Adrenal gland (tissue), 12 donors: Measurements from ENCODE around the gene NRXN3. TPM values are rescaled to one million over a fixed set of nuclear protein-coding genes. Genes with fewer than 3 reads are reported as not detected.

Experiments
- DNase-seq, 7 donors: peaks; one replicate each; pipeline ENCODE4 v3.0.0-alpha.2; 2019 to 2020
- H3K27ac ChIP-seq, 5 donors: fragments of 200-600 bp; sonication (generic) in 4 of 5; 1 replicate in 3 of 5; 2 replicates in 2 of 5; pipeline versions ENCODE4 v1.5.1 to v1.8.0; 2016 to 2020; ENCODE audit warnings: mild to moderate bottlenecking in 1 of 5
- H3K27me3 ChIP-seq: fragments of 200-600 bp; 2 replicates; pipeline ENCODE4 v1.8.0; 2021
- H3K36me3 ChIP-seq, 2 donors: fragments of 200-600 bp; replicated peaks in 1 of 2; 1 replicate in 1 of 2; 2 replicates in 1 of 2; pipeline versions ENCODE4 v1.5.1 to v1.8.0; 2018 to 2022
- H3K4me1 ChIP-seq, 2 donors: fragments of 200-600 bp; replicated peaks in 1 of 2; 1 replicate in 1 of 2; 2 replicates in 1 of 2; pipeline versions ENCODE4 v1.5.1 to v1.8.0; 2018 to 2021
- H3K4me3 ChIP-seq, 4 donors: fragments of 200-600 bp; sonication (generic) in 3 of 4; one replicate each; pipeline ENCODE4 v1.5.1; 2016 to 2018
- H3K9me3 ChIP-seq, 3 donors: fragments of 200-600 bp; sonication (generic) in 1 of 3; replicated peaks in 1 of 3; 1 replicate in 2 of 3; 2 replicates in 1 of 3; pipeline versions ENCODE4 v1.5.1 to v1.8.0; 2016 to 2021
- POLR2A ChIP-seq, 2 donors: fragments of 450-650 bp; IDR thresholded peaks; one replicate each; pipeline ENCODE4 v1.6.1; 2017; ENCODE audit warnings: antibody characterized with exemption in 2 of 2, mild to moderate bottlenecking in 2 of 2, moderate library complexity in 1 of 2
- WGBS, 4 donors: extraction: QIAGEN DNeasy Blood & Tissue Kit in 2 of 4; methylation state at CpG; one replicate each; pipeline versions ENCODE4 v1.1.5 to v1.1.7; 2013 to 2017; 5-methylcytosine and 5-hydroxymethylcytosine counted together
- intact Hi-C, 2 donors: fragments of 100-400 bp; cut with DNase I; formaldehyde crosslinking; loops; one replicate each; pipeline versions ENCODE4 v1.14.1 to v1.15.0; 2022 to 2023
- polyA plus RNA-seq, 3 donors: library from polyadenylated mRNA; stranded (reverse); fragments of 200-250 nt in 2 of 3; fragments of 350-450 nt in 1 of 3; fragmentation: Illumina TruSeq in 1 of 3; extraction: RNeasy Lipid Tissue Mini Kit (QIAGEN cat#74804) in 1 of 3; gene quantifications; one replicate each; pipeline ENCODE4 v1.2.3, GENCODE V29; 2013 to 2014
- total RNA-seq, 9 donors: library from RNA; depleted of rRNA in 4 of 9; stranded (reverse); fragments of >200 nt in 4 of 9; fragments of 120-200 nt in 1 of 9; fragmentation: NEBNext Ultra II Directional in 1 of 9; extraction: Animal tissue kit (Norgen Biotek cat#: 25700) in 1 of 9; gene quantifications; one replicate each; pipeline versions ENCODE4 v1.1.0 to v1.2.4, GENCODE V29; 2013 to 2023
- TF ChIP-seq, protein P1 (sequence below), 6 experiments: fragments of 450-650 bp in 4 of 6; fragments of 200-600 bp in 2 of 6; sonication (generic) in 1 of 6; IDR thresholded peaks; 1 replicate in 5 of 6; 2 replicates in 1 of 6; pipeline versions ENCODE4 v1.5.1 to v1.8.0; 2016 to 2021; ENCODE audit warnings: antibody characterized with exemption in 6 of 6, mild to moderate bottlenecking in 2 of 6, moderate library complexity in 1 of 6
- donor health status: healthy with polysubstance abuse.
- donor health status: Bipolar disorder and iron deficiency.
- donor health status: DM: yes; HTN: yes; CAD: no.
- donor health status: DM: no; HTN: no; CAD: no.
- donor health status: DM: no; HTN: no; CAD: no.
- donor health status: DM: yes; HTN: yes; CAD: no.

The NRXN3 gene
- total and polyA plus RNA-seq, 12 donors: 0.09 to 8.5 (median 1.6) TPM

DNA sequence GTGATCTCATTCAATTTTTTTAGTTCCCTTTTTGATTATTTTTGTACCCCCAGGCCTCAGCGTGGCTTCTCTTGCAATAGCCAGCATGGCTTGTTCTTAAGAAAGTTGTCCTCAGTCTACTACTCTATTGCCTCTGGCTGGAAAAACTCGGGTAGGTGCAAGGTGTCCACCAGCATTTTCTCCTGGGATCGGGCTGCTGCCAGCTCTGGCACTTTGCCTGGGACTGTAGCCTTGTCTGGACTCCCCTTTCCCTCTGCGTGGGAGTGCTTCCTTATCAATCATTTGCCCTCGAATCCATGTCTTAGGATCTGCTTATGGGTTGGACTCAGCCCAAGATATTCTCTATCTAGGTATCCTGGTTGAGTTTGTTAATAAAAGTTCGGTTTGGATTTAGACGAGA, 1267.8 kb downstream of the NRXN3 start:
- no peaks in the 10 kb centered on the region for H3K9me3 ChIP-seq
- H3K27ac ChIP-seq: no peak overlapping the region
- H3K36me3 ChIP-seq: no peaks in the 10 kb centered on the region
- no peaks in the 10 kb centered on the region for H3K4me1 ChIP-seq
- 53 to 60% (median 56%) methylated on average over 7 of the region's 7 CpGs for WGBS, 4 donors
- no peaks in the 10 kb centered on the region for H3K27me3 ChIP-seq
- intact Hi-C loops: no loop called here
- DNase-seq: no peak
- no peak for TF ChIP-seq POLR2A (IDR thresholded peaks at IDR 0.05)
- TF ChIP-seq, protein P1, sequence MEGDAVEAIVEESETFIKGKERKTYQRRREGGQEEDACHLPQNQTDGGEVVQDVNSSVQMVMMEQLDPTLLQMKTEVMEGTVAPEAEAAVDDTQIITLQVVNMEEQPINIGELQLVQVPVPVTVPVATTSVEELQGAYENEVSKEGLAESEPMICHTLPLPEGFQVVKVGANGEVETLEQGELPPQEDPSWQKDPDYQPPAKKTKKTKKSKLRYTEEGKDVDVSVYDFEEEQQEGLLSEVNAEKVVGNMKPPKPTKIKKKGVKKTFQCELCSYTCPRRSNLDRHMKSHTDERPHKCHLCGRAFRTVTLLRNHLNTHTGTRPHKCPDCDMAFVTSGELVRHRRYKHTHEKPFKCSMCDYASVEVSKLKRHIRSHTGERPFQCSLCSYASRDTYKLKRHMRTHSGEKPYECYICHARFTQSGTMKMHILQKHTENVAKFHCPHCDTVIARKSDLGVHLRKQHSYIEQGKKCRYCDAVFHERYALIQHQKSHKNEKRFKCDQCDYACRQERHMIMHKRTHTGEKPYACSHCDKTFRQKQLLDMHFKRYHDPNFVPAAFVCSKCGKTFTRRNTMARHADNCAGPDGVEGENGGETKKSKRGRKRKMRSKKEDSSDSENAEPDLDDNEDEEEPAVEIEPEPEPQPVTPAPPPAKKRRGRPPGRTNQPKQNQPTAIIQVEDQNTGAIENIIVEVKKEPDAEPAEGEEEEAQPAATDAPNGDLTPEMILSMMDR (IDR thresholded peaks at IDR 0.05): no peak
- H3K4me3 ChIP-seq: no peak overlapping the region

DNA sequence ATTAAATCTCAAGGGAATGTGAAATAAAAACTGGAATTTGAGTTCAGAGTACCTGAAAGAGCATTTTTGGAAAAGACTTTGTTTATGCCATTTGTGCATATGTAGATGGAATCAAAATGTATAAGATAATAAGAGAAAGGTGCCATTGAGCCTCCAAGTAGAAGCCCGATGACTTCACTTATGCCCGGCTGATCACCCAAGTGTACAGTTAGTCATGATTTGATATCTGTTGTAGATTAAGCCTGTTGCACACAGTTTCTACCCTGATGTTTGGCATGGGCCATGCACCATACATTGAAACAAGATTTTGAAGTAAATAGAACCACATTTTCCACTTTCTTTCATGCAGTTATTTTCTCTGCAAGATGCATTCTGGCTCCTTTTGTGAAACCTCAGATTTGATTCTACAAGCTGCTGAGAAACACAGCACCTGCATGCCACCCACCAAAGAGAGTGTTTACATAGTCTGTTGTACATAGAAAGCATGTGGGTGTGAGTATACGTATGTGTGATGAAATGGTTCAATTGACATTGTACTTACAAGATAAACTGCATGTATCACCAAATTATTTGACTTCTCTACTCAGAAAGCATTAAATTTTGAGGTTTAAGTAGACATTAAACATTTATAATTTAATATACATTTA, 1268.6 kb downstream of the NRXN3 start:
- Histone ChIP-seq H3K27ac (no peak overlapping the region), H3K27me3 (no peaks in the 10 kb centered on the region), H3K4me1 (no peaks in the 10 kb centered on the region), H3K4me3 (no peak overlapping the region), H3K36me3 (no peaks in the 10 kb centered on the region), H3K9me3 (no peaks in the 10 kb centered on the region)
- 90 to 95% (median 91%) methylated on average over 3 of the region's 3 CpGs for WGBS, 4 donors
- TF ChIP-seq, protein P1 (IDR thresholded peaks at IDR 0.05): no peak
- TF ChIP-seq POLR2A (IDR thresholded peaks at IDR 0.05): no peak
- intact Hi-C loops: no loop called here
- DNase-seq: no peak

DNA sequence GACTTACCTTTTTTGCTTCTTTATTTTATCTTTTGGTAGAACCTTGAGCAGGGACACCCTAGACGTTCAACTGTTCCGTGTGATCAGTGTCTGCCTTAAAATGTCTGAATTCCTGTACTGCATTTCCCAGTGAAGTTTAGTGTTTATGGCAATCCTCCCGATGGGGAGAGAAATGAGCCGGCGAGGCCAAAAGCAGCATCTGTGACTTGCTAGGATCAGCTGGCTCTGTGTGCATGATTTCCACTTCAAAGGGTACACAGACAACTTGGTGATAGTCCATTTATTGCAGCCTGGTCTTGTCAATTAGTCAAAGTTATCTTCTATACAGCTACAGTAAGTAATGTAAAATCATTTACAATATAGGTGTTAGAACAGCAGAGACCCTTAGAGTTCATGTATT, 1272.6 kb downstream of the NRXN3 start:
- Histone ChIP-seq H3K4me3 (no peak overlapping the region), H3K27me3 (no peaks in the 10 kb centered on the region), H3K27ac (no peak overlapping the region), H3K9me3 (no peaks in the 10 kb centered on the region), H3K4me1 (no peaks in the 10 kb centered on the region), H3K36me3 (no peaks in the 10 kb centered on the region)
- DNase-seq: no peak
- no peak for TF ChIP-seq POLR2A (IDR thresholded peaks at IDR 0.05)
- TF ChIP-seq, protein P1 (IDR thresholded peaks at IDR 0.05): no peak
- intact Hi-C loops: no loop called here
- WGBS, 4 donors: 43 to 62% (median 56%) methylated on average over 5 of the region's 5 CpGs

DNA sequence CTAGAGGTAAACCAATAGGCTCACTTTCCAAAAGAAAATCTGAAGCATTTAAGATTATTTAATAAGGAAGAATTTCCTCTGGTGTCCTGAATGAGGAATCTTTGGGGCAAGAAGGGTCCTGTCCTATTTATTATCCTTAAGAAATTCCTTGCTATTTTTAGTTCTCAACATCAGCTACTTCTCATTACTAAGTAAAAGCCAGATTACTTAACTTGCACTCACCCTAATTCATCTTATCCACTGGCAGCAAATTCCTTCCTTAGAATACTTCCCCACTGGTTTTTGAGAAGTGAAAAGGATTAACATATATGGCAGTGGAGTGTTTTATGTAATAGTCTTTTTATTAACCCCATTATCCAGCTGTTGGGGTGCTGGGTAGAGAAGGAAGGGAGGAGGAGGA, 1273.4 kb downstream of the NRXN3 start:
- TF ChIP-seq POLR2A (IDR thresholded peaks at IDR 0.05): no peak
- TF ChIP-seq, protein P1 (IDR thresholded peaks at IDR 0.05): no peak
- Histone ChIP-seq H3K4me3 (no peak overlapping the region), H3K27me3 (no peaks in the 10 kb centered on the region), H3K9me3 (no peaks in the 10 kb centered on the region), H3K4me1 (no peaks in the 10 kb centered on the region), H3K36me3 (no peaks in the 10 kb centered on the region), H3K27ac (no peak overlapping the region)
- DNase-seq: no peak
- intact Hi-C loops: no loop called here
